ENCODE data around the gene HLCS. TPM values are rescaled to one million over a fixed set of nuclear protein-coding genes. Genes with fewer than 3 reads are reported as not detected.

The HLCS gene
- total RNA-seq, 2 donors from 2014 or later = 17.5 to 29.3 TPM

- no peaks in the 10 kb centered on the region for H3K27me3 ChIP-seq (replicated peaks; ENCODE audit: insufficient read depth)
- H3K4me3 ChIP-seq = no peak overlapping the region
- DNase-seq (ENCODE audit: low spot score) = no peak
- H3K27ac ChIP-seq = no peak overlapping the region
- no peaks in the 10 kb centered on the region for H3K36me3 ChIP-seq
- peaks cover 0 to 11% of the 10 kb centered on the region in 2 donors for H3K4me1 ChIP-seq (ENCODE audit: control insufficient read depth in 1 of 2, low read depth in 2 of 2)
- H3K9me3 ChIP-seq = peaks cover 15% of the 10 kb centered on the region
- ATAC-seq (ENCODE audit: insufficient number of reproducible peaks, low FRiP score, low read depth) = no peak
- TF ChIP-seq CTCF (IDR thresholded peaks at IDR 0.05) = no peak
Observed at GRCh38 chr21:36800734-36801133, 165.7 kb downstream of the HLCS start.

GRCh38 chr21:36799869-36800268 is 166.6 kb downstream of the HLCS start:
- Histone ChIP-seq H3K4me3 (no peak overlapping the region), H3K9me3 (peaks cover 17% of the 10 kb centered on the region), H3K27me3 (replicated peaks; ENCODE audit: insufficient read depth) (no peaks in the 10 kb centered on the region), H3K4me1 (ENCODE audit: control insufficient read depth in 1 of 2, low read depth in 2 of 2) (peaks cover 0 to 5% of the 10 kb centered on the region in 2 donors), H3K27ac (no peak overlapping the region), H3K36me3 (no peaks in the 10 kb centered on the region)
- no peak for TF ChIP-seq CTCF (IDR thresholded peaks at IDR 0.05)
- ATAC-seq (ENCODE audit: insufficient number of reproducible peaks, low FRiP score, low read depth) = no peak
- DNase-seq (ENCODE audit: low spot score) = no peak

GRCh38 chr21:36798491-36798890 is 168.0 kb downstream of the HLCS start:
- ATAC-seq (ENCODE audit: insufficient number of reproducible peaks, low FRiP score, low read depth) (no peak), DNase-seq (ENCODE audit: low spot score) (no peak)
- peaks cover 17% of the 10 kb centered on the region for H3K9me3 ChIP-seq
- H3K36me3 ChIP-seq = no peaks in the 10 kb centered on the region
- H3K27ac ChIP-seq = no peak overlapping the region
- H3K4me1 ChIP-seq (ENCODE audit: control insufficient read depth in 1 of 2, low read depth in 2 of 2) = no peaks in the 10 kb centered on the region
- TF ChIP-seq CTCF (IDR thresholded peaks at IDR 0.05) = no peak
- H3K27me3 ChIP-seq (replicated peaks; ENCODE audit: insufficient read depth) = no peaks in the 10 kb centered on the region
- no peak overlapping the region for H3K4me3 ChIP-seq

- no peak for ATAC-seq (ENCODE audit: insufficient number of reproducible peaks, low FRiP score, low read depth)
- Histone ChIP-seq H3K27ac (no peak overlapping the region), H3K9me3 (peaks cover 17% of the 10 kb centered on the region), H3K4me3 (no peak overlapping the region), H3K4me1 (ENCODE audit: control insufficient read depth in 1 of 2, low read depth in 2 of 2) (peaks cover 0 to 6% of the 10 kb centered on the region in 2 donors), H3K36me3 (no peaks in the 10 kb centered on the region), H3K27me3 (replicated peaks; ENCODE audit: insufficient read depth) (no peaks in the 10 kb centered on the region)
- DNase-seq (ENCODE audit: low spot score) = no peak
- no peak for TF ChIP-seq CTCF (IDR thresholded peaks at IDR 0.05)
Observed at GRCh38 chr21:36796070-36796469, 170.4 kb downstream of the HLCS start.

GRCh38 chr21:36792505-36792967 is 173.9 kb downstream of the HLCS start:
- no peaks in the 10 kb centered on the region for H3K36me3 ChIP-seq
- H3K27me3 ChIP-seq (replicated peaks; ENCODE audit: insufficient read depth) = no peaks in the 10 kb centered on the region
- H3K9me3 ChIP-seq = peaks cover 10% of the 10 kb centered on the region
- DNase-seq (ENCODE audit: low spot score) (no peak), ATAC-seq (ENCODE audit: insufficient number of reproducible peaks, low FRiP score, low read depth) (no peak)
- H3K4me3 ChIP-seq = no peak overlapping the region
- peaks cover 0 to 6% of the 10 kb centered on the region in 2 donors for H3K4me1 ChIP-seq (ENCODE audit: control insufficient read depth in 1 of 2, low read depth in 2 of 2)
- no peak overlapping the region for H3K27ac ChIP-seq
- TF ChIP-seq CTCF (IDR thresholded peaks at IDR 0.05) = no peak

Data from thoracic aorta (tissue), 2 donors.